GM19240 (cell line): ENCODE results near the gene PZP.

Source experiments
- DNase-seq: peaks from one replicate; pipeline ENCODE4 v3.0.0; 2011; ENCODE audit warnings: low spot score; ENCODE audit not compliant: insufficient read length

PZP gene

DNA sequence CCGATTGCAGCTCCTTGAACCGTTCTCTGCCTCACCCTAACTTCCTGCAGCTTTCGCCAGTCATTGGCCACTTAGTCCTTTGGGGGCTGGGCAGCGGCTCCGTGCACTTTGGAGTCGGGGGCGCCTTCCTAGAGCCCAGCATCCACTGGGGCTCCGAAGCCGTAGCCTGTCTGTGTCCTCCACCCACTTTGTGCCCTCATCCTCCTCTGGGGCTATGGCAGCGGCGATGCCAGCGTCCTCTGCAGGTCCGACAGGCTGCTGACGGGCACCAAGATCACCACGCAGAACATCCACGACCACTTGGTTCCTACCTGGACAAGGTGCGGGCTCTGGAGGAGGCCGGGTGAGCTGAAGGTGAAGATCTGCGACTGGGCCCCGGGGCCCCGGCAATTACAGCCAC lies 80.7 kb downstream of the PZP start:
- DNase-seq = no peak

DNA sequence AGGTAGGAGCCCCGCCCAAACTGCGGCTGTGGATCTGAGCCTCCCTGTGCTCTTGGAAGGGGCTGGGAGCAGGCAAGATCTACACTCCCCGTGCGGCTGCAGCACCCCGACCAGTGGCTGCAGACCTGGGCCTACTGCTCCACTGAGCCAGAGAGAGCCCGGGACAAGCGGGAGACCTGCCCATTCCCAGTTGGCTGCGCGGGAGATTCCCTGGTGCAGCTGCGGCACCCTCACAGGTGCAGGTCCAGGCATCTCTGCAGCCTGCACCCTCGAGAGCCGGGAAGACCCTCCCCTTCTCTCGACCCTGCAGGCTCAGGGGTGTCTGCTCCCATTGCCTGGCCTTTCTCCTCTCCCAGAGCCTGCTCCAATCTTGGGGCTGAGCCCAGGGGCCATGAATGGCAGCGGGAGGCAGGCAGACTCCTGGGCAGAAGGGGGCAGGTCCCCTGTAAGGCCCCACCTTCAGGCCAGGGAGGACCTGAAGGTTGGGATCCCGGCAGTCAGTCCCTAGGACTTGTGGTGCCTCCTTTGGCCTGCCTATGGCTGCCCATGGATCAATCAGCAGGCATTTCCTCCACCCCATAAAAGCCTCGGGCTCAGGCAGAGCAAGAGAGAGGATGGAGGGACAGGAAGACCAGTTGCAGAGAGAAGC lies 83.7 kb downstream of the PZP start:
- DNase-seq = no peak

GRCh38 chr12:9123781-9124382 lies 84.3 kb downstream of the PZP start:
- no peak for DNase-seq

GRCh38 chr12:9122091-9122609 lies 86.0 kb downstream of the PZP start:
- no peak for DNase-seq

DNA sequence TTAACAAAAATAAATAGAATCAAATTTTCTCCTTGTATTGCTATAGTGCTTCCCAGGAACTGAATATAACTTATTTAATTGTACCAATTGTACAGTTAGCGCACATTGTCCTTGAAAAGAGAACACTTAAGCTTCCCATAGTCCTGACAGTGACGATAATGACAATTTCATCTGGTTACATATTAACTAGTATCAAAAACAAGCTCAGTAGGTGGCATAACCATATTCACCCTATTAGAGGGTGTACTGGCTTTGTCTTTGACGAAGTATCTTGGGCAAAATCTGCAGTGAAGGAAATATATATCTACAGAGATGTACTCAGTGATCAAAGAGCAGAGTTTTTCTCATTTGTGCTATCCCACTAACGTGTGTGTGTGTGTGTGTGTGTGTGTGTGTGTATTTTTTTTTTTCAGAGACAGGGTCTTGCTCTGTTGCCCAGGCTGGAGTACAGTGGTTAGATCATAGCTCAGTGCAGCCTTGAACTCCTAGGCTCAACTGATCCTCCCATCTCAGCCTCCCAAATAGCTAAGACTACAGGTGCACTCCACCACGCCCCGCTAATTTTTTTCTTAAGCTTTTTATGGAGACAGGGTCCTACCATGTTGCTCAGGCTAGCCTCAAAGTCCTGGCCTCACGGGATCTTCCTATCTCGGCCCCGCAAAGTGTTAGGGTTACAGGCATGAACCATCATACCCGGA lies 87.6 kb downstream of the PZP start:
- DNase-seq = no peak

- no peak for DNase-seq
Observed at GRCh38 chr12:9118158-9118557, 90.0 kb downstream of the PZP start.

- no peak for DNase-seq
Observed at GRCh38 chr12:9115731-9116559, 92.2 kb downstream of the PZP start, which contains the start of gene A2M. TSS of gene A2M (minus strand) at chr12:9115919. CDS start at chr12:9115849, 70 bp downstream.

GRCh38 chr12:9114946-9115345 lies 93.2 kb downstream of the PZP start:
- DNase-seq = no peak

GRCh38 chr12:9113987-9114309 lies 94.2 kb downstream of the PZP start:
- DNase-seq = no peak

GRCh38 chr12:9113296-9113986 lies 94.8 kb downstream of the PZP start:
- DNase-seq = no peak

GRCh38 chr12:9112076-9112853 lies 95.9 kb downstream of the PZP start:
- no peak for DNase-seq

DNA sequence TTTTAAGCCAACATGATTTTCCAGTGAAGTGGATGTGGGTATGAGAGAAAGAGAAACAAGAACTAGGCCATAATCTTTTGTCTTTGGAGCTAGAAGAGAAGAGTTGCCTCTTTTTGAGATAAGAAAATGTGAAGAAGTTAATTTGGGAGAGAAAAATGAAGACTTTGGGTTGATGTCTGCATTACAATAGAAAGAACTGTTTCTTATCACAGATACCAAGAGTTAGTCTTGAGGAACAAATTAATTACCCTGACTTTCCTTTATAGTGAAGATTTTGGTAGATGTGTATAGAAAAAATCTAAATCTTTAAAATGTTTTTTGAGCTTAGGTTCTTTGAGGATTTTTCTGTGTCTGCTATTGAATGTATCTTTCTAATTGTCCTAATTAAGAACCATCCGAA lies 96.7 kb downstream of the PZP start:
- DNase-seq = no peak

DNA sequence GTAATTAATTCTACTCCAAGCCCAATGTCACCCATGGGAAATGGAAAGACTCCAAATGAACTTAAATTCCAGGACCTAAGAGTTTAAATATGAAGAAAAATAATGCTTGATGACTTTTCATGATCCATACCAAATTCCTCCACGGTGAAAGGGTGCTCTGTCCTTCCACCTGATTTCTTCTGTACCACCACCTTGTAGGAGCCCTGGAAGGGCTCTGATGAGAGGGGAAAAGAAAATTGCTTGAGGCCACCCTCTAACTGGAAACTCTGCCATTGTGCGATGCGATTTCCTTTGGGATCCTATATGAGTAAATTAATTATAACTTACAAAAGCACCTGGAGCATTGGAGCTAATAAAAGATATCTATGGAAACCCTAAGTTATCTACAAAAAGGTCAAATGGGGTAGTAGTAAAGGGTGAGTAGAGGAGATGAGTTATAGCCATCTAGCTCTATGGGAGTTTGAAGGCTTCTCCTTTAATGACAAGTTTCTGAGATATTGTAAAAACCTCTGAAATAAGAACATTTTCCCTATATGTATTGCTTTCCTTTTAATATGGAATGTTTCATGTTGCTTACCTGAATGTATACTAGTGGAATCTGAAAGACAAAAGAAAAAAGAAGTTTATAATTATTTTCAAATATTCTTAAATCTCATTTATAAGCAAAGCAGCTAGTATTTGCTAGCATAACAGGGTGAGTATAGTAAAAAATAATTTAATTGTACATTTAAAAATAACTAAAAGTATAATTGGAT lies 98.3 kb downstream of the PZP start:
- no peak for DNase-seq

DNA sequence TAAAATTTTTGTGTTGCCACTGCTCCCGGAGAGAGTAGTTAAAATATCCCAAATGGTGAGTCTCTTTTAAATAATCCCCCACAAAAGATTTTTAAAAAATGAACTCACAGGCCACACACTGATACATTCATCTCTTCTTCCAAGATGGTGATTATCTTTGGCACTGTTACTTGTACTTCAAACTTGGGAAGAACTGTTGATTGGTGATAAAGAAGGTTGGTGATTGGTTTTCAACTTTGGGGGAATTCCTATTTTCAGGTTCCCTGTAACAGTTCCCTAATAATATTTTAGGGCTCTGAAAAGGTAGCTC lies 99.0 kb downstream of the PZP start:
- no peak for DNase-seq

DNA sequence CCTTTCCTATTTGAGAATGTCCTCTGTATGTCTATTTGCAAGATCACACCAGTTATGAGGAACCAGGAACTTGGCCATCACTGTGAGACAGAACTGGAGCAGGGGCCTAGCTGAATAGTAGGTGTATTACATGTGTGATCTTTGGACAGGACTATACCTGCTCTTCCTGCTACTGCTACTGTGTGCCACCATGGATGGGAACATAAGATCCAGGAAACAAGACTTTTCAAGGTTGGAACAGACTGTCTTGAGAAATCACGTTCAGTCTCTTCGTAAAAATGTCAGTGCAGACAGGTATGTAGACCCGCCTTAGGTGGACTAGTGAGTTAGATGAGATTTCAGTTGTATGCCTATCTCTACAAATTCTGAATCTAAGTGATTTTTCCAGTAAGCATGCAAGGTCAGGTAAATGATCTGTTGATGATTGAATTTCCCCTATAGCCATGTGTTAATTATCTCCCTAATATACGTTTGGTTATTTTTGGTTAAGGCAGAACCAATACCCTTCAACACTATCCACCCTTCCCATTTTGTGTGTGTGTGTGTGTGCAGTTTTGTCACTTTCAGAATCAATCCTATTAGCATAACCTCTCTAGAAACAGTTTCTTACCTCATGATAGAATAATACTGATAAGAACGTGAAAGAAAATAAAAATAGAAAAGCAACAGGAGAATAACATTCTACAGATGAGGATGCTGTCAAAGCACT lies 99.5 kb downstream of the PZP start:
- no peak for DNase-seq

DNA sequence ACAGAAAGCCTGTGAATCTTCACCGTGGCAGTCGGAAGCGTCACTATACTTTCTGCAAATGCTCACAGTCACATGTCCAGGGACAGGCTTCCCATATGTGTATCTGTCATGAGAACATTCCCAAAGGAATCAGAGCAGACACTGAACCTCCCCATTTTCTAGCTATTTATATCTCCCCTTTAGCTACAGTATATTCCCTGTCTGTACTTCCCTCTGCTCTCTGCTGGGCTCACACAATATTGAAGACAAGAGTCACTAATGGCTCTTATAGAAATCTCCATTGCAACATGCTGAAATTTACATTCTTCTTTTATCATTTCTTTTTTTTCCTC lies 100.7 kb downstream of the PZP start:
- DNase-seq = no peak

DNA sequence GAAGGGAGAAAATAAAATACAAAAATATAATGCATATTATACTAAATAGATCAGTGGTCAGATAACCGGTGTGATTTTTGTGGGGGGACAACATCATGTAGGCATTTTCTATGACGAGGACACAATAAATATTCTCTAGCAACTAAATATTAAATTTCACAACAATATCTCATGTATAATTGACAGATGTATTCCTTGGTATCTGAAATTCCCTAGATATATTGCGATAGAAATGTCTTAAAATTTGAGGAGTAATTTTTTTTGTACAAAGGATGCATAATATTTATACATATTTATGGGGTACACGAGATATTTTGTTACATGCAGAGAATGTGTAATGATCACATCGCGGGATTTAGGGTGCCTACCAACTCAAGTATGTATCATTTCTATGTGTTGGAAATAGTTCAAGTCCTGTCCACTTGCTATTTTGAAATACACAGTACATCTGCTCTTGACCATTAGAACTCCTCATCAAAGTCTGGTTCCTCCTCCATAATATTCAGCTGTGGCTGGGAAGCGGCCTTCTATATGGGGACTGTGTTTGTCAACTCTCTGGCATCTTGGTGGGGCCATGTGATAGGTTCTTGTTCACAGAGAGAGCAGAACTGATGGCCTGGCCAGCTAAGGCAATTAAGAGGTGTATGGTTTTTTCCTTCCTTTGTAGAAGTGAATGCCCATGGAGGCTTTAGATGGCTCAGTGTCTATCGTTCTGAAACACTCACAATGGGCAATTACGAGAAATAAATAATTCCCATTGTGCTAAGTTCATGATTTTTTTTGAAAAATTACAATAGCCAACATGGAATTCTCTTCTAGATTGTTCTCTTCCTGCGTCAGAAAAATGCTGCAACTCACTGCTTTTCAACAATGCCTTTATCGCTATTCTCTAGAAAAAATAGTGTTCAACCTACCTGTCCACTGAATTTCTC lies 101.3 kb downstream of the PZP start:
- DNase-seq = no peak

DNA sequence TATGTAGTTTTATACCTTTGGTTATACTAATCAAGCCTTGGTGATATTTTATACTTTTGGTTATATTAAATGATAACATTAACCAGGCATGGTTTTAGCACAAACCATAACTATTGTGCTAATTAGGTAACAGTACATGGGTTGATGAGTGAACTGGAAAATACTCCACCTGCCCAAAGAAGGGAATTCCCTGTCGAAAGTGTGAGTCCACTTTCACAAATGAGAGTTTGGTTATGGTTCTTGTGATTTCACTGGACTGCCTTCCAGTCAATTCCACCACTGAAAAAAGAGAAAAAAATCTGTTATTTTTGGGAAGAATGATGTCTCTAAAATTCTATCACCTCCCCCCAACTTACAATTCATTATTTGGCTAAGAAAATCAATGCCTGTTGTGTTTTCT lies 102.1 kb downstream of the PZP start:
- no peak for DNase-seq
